ENCODE results near the gene DPH7.
"Not testable (repeated sequence)": the region's sequence is repeated elsewhere in the genome, so short reads cannot be mapped to it uniquely, and the experiment has no call there.

Gene DPH7

DNA sequence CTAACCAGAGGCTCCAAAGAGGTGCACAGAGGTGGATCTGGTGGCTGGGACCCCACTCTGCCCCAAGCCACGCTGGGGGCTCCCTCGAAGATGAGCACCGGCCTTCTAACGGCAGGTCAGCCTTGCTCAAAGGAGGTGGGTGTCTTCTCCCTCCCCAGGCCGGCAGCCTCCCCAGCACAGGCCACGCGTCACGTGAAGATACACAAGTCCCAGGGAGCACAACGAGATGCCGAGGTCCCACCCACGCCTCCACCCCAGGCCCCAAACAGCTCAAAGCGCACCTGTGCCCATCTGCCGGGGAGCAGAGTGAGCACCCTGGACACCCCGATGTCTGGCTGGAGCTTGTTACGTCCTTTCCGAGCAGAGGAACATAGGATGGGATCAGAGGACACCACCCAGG lies 40.7 kb downstream of the DPH7 start:
- Histone ChIP-seq H3K4me1 (ENCODE audit: control insufficient read depth in 5 of 5, insufficient read depth in 5 of 5, low read length in 5 of 5) (peaks cover 3 to 11% (median 9%) of the 10 kb centered on the region in 5 donors), H3K36me3 (ENCODE audit: control insufficient read depth in 5 of 5, insufficient read depth in 5 of 5, low read length in 5 of 5) (peaks cover 0 to 46% (median 26%) of the 10 kb centered on the region in 5 donors), H3K9me3 (ENCODE audit: control insufficient read depth in 5 of 5, low read length in 5 of 5) (no peaks in the 10 kb centered on the region), H3K4me3 (ENCODE audit: low read depth in 1 of 5, low read length in 5 of 5) (no peak overlapping the region), H3K27ac (ENCODE audit: low read depth, low read length) (no peak overlapping the region), H3K9ac (ENCODE audit: low read length in 5 of 5) (no peak overlapping the region), H3K27me3 (ENCODE audit: control insufficient read depth in 5 of 5, insufficient read depth in 4 of 5, low read length in 5 of 5) (no peaks in the 10 kb centered on the region)

DNA sequence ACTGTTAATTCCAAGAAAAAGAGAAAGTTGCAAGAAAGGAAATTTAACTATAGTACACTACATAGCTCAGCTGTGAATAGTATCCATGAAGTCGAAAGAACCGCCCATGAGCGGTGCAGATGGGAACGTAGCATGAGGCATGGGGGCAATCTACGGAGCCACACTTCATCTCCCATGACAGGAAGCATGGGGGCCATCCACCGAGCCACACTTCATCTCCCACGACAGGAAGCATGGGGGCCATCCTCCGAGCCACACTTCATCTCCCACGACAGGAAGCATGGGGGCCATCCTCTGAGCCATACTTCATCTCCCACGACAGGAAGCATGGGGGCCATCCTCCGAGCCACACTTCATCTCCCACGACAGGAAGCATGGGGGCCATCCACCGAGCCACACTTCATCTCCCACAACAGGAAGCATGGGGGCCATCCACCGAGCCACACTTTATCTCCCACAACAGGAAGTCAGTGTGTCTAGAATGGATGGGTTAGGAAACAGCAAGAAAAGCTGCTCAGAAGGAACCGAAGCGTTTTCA lies 42.1 kb downstream of the DPH7 start:
- not testable (repeated sequence) for H3K4me3 ChIP-seq (ENCODE audit: low read depth in 1 of 5, low read length in 5 of 5); H3K27ac ChIP-seq (ENCODE audit: low read depth, low read length); H3K27me3 ChIP-seq (ENCODE audit: control insufficient read depth in 5 of 5, insufficient read depth in 4 of 5, low read length in 5 of 5); H3K9ac ChIP-seq (ENCODE audit: low read length in 5 of 5); H3K9me3 ChIP-seq (ENCODE audit: control insufficient read depth in 5 of 5, low read length in 5 of 5)
- peaks cover 0 to 33% (median 18%) of the 10 kb centered on the region in 5 donors for H3K36me3 ChIP-seq (ENCODE audit: control insufficient read depth in 5 of 5, insufficient read depth in 5 of 5, low read length in 5 of 5)
- H3K4me1 ChIP-seq (ENCODE audit: control insufficient read depth in 5 of 5, insufficient read depth in 5 of 5, low read length in 5 of 5), result peaks cover 3 to 11% (median 9%) of the 10 kb centered on the region in 5 donors

DNA sequence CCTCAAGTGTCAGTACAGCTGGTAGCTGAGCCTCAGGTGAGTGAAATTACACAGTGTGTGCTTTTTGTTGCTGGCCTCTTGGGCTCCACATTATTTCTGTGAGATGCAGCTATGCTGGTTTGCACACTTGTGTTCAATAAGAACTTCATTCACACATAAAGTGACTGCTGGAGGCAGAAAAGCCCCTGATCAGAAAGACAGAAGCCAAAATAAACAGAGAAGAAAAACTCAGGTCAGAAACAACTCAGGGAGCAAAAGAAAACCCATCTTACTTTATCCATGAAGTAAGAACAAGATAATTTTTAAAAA lies 43.7 kb downstream of the DPH7 start:
- Histone ChIP-seq H3K36me3 (ENCODE audit: control insufficient read depth in 5 of 5, insufficient read depth in 5 of 5, low read length in 5 of 5) (peaks cover 0 to 18% (median 11%) of the 10 kb centered on the region in 5 donors), H3K27ac (ENCODE audit: low read depth, low read length) (no peak overlapping the region), H3K9ac (ENCODE audit: low read length in 5 of 5) (peak overlapping the region in 2 of 5 donors; percentile 23 to 48), H3K27me3 (ENCODE audit: control insufficient read depth in 5 of 5, insufficient read depth in 4 of 5, low read length in 5 of 5) (no peaks in the 10 kb centered on the region), H3K4me1 (ENCODE audit: control insufficient read depth in 5 of 5, insufficient read depth in 5 of 5, low read length in 5 of 5) (peaks cover 3 to 11% (median 9%) of the 10 kb centered on the region in 5 donors), H3K9me3 (ENCODE audit: control insufficient read depth in 5 of 5, low read length in 5 of 5) (no peaks in the 10 kb centered on the region), H3K4me3 (ENCODE audit: low read depth in 1 of 5, low read length in 5 of 5) (no peak overlapping the region)

DNA sequence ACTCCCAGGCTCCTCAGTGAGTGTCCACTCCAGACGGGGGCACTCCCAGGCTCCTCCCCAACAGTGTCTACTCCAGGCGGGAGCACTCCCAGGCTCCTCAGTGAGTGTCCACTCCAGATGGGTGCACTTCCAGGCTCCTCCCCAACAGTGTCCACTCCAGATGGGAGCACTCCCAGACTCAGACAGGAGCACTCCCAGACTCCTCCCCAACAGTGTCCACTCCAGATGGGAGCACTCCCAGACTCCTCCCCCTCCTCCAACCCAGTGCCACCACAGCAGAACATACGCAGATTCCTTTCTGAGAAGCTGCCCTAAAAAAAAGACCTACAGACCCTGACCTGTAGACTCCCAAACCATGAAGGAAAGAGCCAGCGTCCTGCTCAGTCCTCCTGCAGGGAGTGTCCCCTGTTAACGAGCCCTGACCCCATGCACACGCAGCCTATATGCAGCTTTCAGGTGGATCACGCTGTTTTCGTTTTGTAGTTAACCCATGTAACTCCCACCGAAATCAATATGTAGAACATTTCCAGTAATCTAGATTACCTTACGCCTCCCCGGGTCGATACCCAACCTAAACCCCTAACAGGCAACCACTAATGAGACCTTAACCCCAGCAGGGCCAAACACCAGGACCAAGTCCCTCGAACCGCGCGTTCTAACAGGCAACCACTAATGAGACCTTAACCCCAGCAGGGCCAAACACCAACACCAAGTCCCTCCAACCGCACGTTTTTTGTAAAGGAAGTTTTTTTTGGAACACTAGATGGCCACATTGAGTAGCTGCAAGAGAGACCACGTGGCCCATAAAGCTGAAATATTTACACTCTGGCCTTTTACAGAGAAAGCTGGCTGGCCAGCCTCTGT lies 44.2 kb downstream of the DPH7 start:
- peak overlapping the region in 2 of 5 donors; percentile 23 to 48 for H3K9ac ChIP-seq (ENCODE audit: low read length in 5 of 5)
- no peaks in the 10 kb centered on the region for H3K27me3 ChIP-seq (ENCODE audit: control insufficient read depth in 5 of 5, insufficient read depth in 4 of 5, low read length in 5 of 5)
- H3K4me3 ChIP-seq (ENCODE audit: low read depth in 1 of 5, low read length in 5 of 5), result no peak overlapping the region
- H3K4me1 ChIP-seq (ENCODE audit: control insufficient read depth in 5 of 5, insufficient read depth in 5 of 5, low read length in 5 of 5), result peaks cover 3 to 11% (median 9%) of the 10 kb centered on the region in 5 donors
- no peak overlapping the region for H3K27ac ChIP-seq (ENCODE audit: low read depth, low read length)
- no peaks in the 10 kb centered on the region for H3K9me3 ChIP-seq (ENCODE audit: control insufficient read depth in 5 of 5, low read length in 5 of 5)
- H3K36me3 ChIP-seq (ENCODE audit: control insufficient read depth in 5 of 5, insufficient read depth in 5 of 5, low read length in 5 of 5), result peaks cover 0 to 13% (median 9%) of the 10 kb centered on the region in 5 donors

DNA sequence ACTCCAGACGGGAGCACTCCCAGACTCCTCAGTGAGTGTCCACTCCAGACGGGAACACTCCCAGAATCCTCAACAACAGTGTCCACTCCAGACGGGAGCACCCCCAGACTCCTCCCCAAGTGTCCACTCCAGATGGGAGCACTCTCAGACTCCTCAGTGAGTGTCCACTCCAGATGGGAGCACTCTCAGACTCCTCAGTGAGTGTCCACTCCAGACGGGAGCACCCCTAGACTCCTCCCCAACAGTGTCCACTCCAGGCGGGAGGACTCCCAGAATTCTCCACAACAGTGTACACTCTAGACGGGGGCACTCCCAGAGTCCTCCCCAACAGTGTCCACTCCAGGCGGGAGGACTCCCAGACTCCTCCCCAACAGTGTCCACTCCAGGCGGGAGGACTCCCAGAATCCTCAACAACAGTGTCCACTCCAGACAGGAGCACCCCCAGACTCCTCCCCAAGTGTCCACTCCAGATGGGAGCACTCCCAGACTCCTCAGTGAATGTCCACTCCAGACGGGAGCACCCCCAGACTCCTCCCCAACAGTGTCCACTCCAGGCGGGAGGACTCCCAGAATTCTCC lies 45.7 kb downstream of the DPH7 start:
- H3K4me1 ChIP-seq (ENCODE audit: control insufficient read depth in 5 of 5, insufficient read depth in 5 of 5, low read length in 5 of 5), result peaks cover 3 to 11% (median 9%) of the 10 kb centered on the region in 5 donors
- H3K9me3 ChIP-seq (ENCODE audit: control insufficient read depth in 5 of 5, low read length in 5 of 5); H3K27me3 ChIP-seq (ENCODE audit: control insufficient read depth in 5 of 5, insufficient read depth in 4 of 5, low read length in 5 of 5); H3K36me3 ChIP-seq (ENCODE audit: control insufficient read depth in 5 of 5, insufficient read depth in 5 of 5, low read length in 5 of 5); H3K9ac ChIP-seq (ENCODE audit: low read length in 5 of 5); H3K27ac ChIP-seq (ENCODE audit: low read depth, low read length); H3K4me3 ChIP-seq (ENCODE audit: low read depth in 1 of 5, low read length in 5 of 5): not testable (repeated sequence)

DNA sequence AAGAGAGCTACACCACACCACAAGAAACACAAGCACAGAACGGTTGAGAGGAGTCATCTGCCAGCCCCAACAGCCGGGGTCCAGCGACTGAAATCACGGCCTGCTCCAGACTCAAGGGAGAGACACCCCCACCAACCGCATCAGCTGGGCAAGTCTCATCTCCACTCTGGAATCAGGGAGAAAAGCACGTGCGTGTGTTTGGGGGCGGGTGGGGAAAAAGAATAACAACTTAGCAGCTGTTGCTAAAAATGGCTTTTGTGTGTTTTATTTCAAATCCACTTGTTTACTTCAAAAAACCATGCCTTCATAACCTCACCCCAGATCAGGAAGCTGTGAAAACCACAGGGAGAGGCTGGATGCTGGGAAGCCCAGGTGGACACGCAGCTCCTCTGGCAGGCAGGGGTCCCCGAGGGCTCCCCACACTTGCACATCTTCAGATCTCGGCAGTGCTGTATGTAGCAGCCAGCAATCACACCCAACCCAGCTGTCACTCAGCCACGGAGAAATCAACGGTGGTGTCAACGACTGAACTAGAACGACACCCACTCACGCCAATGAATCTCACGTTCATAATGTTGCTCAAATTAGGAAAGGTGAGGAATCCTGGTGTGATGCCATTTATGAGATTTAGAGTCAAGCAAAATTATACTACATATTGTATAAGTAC lies 47.5 kb downstream of the DPH7 start:
- no peak overlapping the region for H3K4me3 ChIP-seq (ENCODE audit: low read depth in 1 of 5, low read length in 5 of 5)
- no peak overlapping the region for H3K9ac ChIP-seq (ENCODE audit: low read length in 5 of 5)
- no peaks in the 10 kb centered on the region for H3K9me3 ChIP-seq (ENCODE audit: control insufficient read depth in 5 of 5, low read length in 5 of 5)
- peaks cover 3 to 11% (median 9%) of the 10 kb centered on the region in 5 donors for H3K4me1 ChIP-seq (ENCODE audit: control insufficient read depth in 5 of 5, insufficient read depth in 5 of 5, low read length in 5 of 5)
- no peak overlapping the region for H3K27ac ChIP-seq (ENCODE audit: low read depth, low read length)
- H3K27me3 ChIP-seq (ENCODE audit: control insufficient read depth in 5 of 5, insufficient read depth in 4 of 5, low read length in 5 of 5), result no peaks in the 10 kb centered on the region
- peaks cover 0 to 3% (median 0%) of the 10 kb centered on the region in 5 donors for H3K36me3 ChIP-seq (ENCODE audit: control insufficient read depth in 5 of 5, insufficient read depth in 5 of 5, low read length in 5 of 5)

DNA sequence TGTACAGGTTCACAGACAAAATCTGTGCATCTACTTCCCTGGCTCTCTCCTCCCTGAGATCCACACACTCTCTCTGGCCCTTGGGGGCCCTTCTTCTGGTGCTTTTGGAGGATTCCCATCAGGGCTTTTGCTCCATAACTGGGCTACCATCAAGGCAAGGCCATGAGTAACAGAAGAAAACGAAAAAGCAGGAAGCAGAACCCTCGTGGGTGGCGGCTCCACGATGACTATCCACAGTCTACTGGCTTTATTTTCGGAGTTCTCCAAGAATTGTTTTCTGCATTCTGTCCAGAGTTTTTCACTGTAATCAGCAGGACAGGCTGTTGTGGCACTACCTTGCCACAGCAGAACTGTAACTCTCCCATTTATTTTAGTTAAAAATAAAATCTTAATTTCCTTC lies 48.4 kb downstream of the DPH7 start:
- H3K27ac ChIP-seq (ENCODE audit: low read depth, low read length), result no peak overlapping the region
- H3K36me3 ChIP-seq (ENCODE audit: control insufficient read depth in 5 of 5, insufficient read depth in 5 of 5, low read length in 5 of 5), result peaks cover 0 to 3% (median 0%) of the 10 kb centered on the region in 5 donors
- H3K9ac ChIP-seq (ENCODE audit: low read length in 5 of 5), result no peak overlapping the region

DNA sequence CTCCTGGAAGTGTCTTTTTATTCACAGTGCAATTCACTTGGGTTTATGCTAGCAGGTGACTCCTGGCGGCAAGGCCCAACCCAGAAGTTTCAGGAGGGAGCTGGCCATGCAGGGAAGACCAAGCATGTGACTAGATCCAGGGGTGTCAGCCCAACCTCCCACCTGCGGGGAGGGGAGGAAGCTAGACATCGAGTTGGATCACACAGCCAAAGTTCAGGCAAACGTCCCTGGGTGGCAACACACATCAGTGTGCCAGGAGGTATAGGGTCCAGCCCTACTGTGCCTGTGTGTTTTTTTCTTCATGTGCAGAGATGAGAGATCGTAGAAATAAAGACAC lies 53.8 kb downstream of the DPH7 start:
- no peaks in the 10 kb centered on the region for H3K9me3 ChIP-seq (ENCODE audit: control insufficient read depth in 5 of 5, low read length in 5 of 5)
- H3K9ac ChIP-seq (ENCODE audit: low read length in 5 of 5), result no peak overlapping the region
- no peaks in the 10 kb centered on the region for H3K27me3 ChIP-seq (ENCODE audit: control insufficient read depth in 5 of 5, insufficient read depth in 4 of 5, low read length in 5 of 5)
- H3K4me1 ChIP-seq (ENCODE audit: control insufficient read depth in 5 of 5, insufficient read depth in 5 of 5, low read length in 5 of 5), result peaks cover 0 to 3% (median 0%) of the 10 kb centered on the region in 5 donors
- no peak overlapping the region for H3K4me3 ChIP-seq (ENCODE audit: low read depth in 1 of 5, low read length in 5 of 5)
- no peak overlapping the region for H3K27ac ChIP-seq (ENCODE audit: low read depth, low read length)
- peaks cover 0 to 26% (median 16%) of the 10 kb centered on the region in 5 donors for H3K36me3 ChIP-seq (ENCODE audit: control insufficient read depth in 5 of 5, insufficient read depth in 5 of 5, low read length in 5 of 5)

More for the DNA sequence above, 48.4 kb downstream of the DPH7 start:
- Histone ChIP-seq H3K4me3 (ENCODE audit: low read depth in 1 of 5, low read length in 5 of 5) (no peak overlapping the region), H3K4me1 (ENCODE audit: control insufficient read depth in 5 of 5, insufficient read depth in 5 of 5, low read length in 5 of 5) (peaks cover 3 to 13% (median 11%) of the 10 kb centered on the region in 5 donors), H3K9me3 (ENCODE audit: control insufficient read depth in 5 of 5, low read length in 5 of 5) (no peaks in the 10 kb centered on the region), H3K27me3 (ENCODE audit: control insufficient read depth in 5 of 5, insufficient read depth in 4 of 5, low read length in 5 of 5) (no peaks in the 10 kb centered on the region)

DNA sequence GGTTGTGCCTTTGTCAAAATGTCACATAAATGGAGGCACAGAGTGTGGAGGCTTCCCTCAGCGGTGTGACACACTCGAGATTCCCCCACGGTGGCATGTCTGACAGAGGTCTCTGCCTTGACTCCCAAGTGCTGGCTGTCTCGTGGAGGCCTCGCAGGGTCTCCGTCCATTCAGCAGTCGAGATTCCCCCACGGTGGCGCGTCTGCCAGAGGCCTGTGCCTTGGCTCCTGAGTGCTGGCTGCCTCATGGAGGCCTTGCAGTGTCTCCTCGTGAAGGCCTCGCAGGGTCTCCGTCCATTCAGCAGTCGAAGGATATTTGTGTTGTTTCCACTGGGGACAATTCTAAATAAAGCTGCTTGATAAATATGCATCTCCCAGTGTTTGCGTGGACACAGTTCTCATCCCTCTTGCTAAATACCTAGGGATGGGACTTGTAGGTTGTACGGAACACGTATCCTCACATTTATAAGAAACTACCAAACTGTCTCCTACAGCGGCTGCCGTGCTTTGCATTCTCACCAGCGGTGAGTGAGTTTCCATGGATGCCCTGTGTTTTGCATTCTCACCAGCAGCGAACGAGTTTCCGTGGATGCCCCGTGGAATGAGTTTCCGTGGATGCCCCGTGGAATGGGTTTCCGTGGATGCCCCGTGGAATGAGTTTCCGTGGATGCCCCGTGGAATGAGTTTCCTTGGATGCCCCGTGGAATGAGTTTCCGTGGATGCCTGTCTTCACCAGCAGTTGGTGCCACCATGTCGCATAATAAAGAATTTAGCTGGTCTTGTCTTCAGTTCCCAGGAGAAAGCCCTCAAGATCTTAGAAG lies 54.4 kb downstream of the DPH7 start:
- Histone ChIP-seq H3K9me3 (ENCODE audit: control insufficient read depth in 5 of 5, low read length in 5 of 5) (no peaks in the 10 kb centered on the region), H3K36me3 (ENCODE audit: control insufficient read depth in 5 of 5, insufficient read depth in 5 of 5, low read length in 5 of 5) (peaks cover 0 to 32% (median 21%) of the 10 kb centered on the region in 5 donors), H3K27me3 (ENCODE audit: control insufficient read depth in 5 of 5, insufficient read depth in 4 of 5, low read length in 5 of 5) (no peaks in the 10 kb centered on the region), H3K4me1 (ENCODE audit: control insufficient read depth in 5 of 5, insufficient read depth in 5 of 5, low read length in 5 of 5) (peaks cover 0 to 3% (median 0%) of the 10 kb centered on the region in 5 donors), H3K4me3 (ENCODE audit: low read depth in 1 of 5, low read length in 5 of 5) (no peak overlapping the region), H3K9ac (ENCODE audit: low read length in 5 of 5) (no peak overlapping the region), H3K27ac (ENCODE audit: low read depth, low read length) (no peak overlapping the region)

Data from subcutaneous abdominal adipose tissue (tissue), 5 donors.